Hepatic stellate cell (primary cell): ENCODE measurements around the gene NPTN.

Experiments
- DNase-seq: peaks from one replicate; pipeline ENCODE4 v3.0.0; 2011; ENCODE audit warnings: low spot score

NPTN gene

GRCh38 chr15:73631915-73632669 is 1.1 kb downstream of the NPTN start:
- DNase-seq = peak; percentile 60

- DNase-seq = peak; percentile 14
Observed at GRCh38 chr15:73630921-73631362, 2.2 kb downstream of the NPTN start.

GRCh38 chr15:73629798-73630429 is 3.3 kb downstream of the NPTN start:
- DNase-seq = no peak

DNA sequence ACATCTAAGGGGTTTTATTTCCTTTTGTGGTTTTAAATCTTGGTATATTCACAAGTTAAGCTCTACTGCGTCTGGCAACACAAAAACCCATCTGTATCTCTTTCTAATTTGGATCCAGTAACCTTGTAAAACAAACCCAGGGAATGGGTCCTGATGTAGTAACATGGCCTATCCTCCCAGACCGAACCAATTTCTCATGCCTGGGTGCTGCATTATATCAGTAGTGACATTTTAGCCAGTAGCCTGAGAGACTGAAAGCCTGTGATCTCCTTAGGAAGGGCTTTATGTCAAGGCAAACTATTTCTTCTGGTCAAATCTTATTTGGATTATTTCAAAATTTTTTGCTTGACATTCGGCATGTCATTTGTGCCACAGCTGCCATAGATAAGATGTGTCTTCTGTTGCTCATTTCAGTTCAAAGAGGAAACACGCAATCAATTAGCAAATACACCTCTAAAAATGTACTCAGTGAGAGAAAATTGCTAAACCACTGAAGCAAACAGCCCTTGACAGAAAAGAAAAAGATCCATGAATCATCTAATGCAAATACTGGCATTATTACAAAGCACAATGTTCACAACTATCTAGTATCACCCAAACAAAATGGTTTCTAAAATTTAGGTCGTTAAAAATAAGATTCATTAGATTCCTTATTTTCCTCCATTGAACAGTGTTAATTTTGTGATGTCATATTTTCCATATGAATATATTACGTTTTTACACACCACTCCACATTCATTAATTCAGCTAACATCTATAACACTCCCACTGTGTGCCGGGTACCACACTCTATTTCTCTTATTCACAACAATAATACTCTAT is 4.0 kb downstream of the NPTN start:
- no peak for DNase-seq

GRCh38 chr15:73628102-73628501 is 5.1 kb downstream of the NPTN start:
- no peak for DNase-seq

DNA sequence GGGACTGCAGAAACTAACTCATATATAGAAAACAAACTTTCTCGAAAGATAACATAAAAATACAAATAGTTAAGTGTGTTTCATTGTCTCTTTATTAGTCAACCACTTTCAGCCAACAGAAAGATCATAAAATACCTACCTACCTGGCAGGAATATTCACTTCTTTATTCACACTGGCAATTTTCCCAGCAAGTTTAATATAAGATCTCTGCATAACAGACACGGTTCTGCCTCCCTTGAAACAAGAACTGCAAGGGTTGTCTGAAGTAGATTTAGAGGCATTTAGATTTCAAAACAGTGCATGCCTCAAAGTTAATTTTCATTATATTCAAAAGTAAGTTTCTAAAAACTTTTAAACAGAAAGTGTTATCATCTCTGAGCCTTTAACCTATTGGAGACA is 7.1 kb downstream of the NPTN start:
- no peak for DNase-seq

DNA sequence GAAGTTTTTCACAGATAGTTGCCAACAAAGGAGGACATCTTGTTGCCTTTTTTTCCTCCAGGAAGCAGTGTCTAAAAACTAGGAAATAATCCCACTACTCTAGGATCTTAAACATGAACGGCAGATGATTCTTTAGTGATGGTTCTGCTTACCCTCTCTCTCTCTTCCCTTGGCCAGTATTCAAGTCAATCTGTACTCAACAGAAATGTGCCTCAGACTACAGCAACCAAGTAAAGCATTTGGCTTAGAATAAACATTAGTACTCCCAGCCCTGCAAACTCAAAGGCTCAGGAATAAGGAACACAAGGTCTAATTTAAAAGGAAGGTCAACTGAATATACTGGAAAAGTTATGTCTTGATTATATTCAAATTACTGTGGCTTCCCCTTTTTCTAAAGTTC is 8.7 kb downstream of the NPTN start:
- DNase-seq = peak; percentile 19

DNA sequence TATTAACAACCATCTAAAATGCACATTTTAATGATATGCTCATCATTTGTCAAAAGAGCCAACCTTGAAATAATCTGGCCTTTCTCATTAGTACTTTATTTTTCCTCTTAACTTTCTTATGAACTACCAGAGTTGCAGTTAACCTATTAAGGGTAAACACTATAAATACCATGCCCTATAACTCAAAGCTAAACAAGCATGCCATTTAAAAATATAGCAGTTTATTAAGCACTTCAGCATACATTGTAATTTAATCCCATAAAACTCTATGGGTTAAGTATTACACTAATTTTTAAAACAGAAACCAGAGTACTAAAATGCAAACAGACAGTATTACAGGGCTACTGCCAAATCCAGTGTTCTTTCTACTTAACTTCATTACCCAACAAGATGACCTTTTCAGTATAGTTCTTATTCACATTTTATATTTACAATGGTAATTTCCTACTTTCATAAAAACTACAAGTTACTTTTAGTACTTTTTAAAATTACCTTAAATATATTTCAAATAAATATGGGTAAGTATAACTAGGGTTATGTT is 11.8 kb downstream of the NPTN start:
- DNase-seq = no peak

DNA sequence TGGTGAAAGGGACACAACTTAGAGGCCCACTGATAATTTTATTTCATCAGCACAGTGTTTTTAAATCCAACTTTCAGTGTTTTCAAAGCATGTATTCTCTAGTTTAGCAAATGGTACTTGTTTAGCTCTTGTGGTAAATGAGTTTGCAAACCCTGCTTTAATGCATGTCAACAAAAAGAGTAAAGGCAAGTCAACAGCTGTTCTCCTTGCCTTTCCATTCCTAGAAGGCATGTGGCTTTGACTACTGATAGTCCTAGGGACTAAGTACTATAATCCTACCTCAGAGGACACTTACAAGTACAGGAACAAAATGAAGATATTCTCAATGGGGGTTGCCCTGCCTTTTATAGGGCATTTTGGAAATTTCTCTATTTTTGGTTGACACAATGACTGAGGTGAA is 13.1 kb downstream of the NPTN start:
- no peak for DNase-seq

DNA sequence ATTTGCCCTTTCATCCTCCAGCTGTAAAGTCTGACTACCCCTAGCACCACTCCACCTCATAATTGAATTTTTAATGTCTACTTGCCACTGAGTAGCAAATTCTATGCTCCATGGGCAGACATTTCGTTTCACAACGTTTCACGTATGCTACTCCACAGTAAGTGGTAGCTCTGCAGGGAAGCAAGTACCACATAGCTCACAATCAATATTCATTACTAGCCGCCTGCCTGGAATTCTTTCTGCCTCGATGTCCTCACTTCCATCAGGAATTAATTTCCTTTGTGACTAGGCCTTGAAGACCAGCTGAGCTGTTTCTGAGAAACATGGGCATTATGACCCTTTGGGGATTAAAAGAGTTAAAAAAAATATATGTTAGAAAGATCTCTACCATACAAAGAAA is 15.3 kb downstream of the NPTN start:
- no peak for DNase-seq

GRCh38 chr15:73617301-73617831 is 15.8 kb downstream of the NPTN start:
- DNase-seq = no peak

DNA sequence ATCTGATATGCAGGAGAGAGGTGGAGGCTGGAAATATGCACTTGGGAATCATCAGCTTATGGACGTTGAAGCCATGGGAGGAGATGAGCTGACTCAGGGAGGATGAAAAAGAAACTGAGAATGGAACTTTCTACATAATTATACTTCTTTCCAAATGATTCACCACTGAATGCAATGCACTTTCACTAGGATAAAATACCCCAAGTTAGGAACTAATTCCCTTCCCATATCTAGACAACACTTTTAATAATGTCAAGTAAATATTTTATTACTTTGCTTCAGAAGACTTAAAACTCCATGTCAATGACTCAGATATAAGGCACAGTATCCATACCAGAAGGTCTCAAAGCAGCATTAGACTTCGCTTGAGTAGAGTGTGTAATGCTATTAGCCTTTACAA is 24.2 kb downstream of the NPTN start:
- peak; percentile 57 for DNase-seq

- no peak for DNase-seq
Observed at GRCh38 chr15:73608475-73608874, 24.7 kb downstream of the NPTN start.

DNA sequence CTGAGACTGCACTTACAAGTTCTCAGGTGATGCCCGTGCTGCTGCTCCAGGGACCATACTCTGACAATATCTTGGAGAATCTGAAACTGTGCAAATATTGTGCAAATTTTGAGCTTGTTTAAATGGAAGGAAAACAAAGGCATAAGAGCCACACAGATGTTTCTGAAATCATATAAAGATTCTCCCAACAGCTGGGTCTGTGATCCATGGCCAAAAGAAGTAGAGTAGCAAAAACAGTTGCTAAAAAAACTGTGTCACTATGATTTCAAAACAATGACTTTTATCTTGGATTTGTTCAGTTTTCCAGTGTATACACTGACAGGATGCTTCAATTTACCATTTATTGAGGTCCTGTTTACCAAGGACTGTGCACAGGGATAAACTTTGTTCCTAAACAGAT is 25.3 kb downstream of the NPTN start:
- DNase-seq = no peak

GRCh38 chr15:73607405-73607804 is 25.8 kb downstream of the NPTN start:
- no peak for DNase-seq

DNA sequence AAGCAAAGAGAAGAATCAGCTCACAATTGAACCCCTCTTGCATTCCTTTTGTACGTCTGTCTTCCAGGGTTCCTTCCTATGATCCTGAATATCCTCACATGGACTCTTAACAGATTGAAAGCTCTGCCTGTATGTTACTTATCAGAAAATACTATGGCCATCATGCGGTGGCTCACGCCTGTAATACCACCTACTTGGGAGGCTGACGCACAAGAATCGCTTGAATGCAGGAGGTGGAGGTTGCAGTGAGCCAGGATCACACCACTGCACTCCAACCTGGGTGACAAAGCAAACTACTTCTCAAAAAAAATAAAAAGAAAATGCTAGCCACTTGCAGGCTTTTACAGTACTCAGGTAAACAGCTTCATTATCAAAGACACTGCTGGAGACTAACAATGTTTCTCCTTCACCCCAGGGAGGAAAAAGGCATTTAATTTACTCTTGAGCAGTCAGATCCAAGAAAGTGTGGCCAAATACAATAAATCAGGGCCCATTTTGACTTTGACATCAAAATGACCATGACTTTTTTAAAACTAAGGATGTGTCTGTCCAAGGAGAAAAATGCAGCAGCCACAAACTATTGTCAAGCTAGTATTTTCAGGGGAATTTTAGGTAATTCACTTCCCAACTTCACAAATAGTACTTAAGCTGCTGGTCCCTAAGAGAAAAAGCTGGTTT is 27.3 kb downstream of the NPTN start:
- no peak for DNase-seq

GRCh38 chr15:73604477-73604876 is 28.7 kb downstream of the NPTN start:
- no peak for DNase-seq

DNA sequence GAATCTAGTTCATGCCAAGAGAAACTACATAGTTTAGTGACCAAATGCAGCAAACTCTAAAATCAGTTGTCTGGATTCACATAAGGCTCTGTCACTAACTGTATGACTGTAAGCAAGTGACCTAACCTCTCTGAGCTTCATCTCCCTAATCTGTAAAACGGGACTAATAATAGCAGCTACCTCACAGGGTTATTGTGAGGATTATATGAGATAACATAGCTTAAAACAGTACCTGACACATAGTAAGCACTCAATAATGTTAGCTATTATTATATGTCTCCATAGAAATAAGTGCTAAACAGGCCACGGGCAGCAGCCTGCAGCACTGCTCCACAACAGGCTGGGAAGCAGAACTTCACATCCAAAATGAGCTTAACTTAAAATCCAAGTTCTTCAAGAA is 30.2 kb downstream of the NPTN start:
- no peak for DNase-seq

DNA sequence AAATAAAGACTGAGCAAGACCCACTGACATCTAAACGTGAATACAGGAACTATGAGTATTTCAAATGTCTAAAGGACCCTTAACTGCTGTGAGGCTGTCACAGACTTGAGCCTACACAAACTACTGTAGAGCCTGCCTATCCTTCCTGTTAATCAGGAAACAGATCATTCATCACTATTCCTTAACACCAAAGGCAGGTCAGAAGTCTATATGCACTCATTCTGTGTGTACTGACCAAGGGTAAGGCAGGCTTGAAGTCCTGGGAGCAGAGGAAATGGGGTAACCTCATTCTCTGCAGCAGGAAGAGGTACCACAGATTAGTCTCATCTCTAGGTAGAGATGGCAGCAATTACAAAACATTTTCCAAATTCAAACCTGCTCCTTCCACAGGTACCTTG is 30.7 kb downstream of the NPTN start:
- DNase-seq = no peak

DNA sequence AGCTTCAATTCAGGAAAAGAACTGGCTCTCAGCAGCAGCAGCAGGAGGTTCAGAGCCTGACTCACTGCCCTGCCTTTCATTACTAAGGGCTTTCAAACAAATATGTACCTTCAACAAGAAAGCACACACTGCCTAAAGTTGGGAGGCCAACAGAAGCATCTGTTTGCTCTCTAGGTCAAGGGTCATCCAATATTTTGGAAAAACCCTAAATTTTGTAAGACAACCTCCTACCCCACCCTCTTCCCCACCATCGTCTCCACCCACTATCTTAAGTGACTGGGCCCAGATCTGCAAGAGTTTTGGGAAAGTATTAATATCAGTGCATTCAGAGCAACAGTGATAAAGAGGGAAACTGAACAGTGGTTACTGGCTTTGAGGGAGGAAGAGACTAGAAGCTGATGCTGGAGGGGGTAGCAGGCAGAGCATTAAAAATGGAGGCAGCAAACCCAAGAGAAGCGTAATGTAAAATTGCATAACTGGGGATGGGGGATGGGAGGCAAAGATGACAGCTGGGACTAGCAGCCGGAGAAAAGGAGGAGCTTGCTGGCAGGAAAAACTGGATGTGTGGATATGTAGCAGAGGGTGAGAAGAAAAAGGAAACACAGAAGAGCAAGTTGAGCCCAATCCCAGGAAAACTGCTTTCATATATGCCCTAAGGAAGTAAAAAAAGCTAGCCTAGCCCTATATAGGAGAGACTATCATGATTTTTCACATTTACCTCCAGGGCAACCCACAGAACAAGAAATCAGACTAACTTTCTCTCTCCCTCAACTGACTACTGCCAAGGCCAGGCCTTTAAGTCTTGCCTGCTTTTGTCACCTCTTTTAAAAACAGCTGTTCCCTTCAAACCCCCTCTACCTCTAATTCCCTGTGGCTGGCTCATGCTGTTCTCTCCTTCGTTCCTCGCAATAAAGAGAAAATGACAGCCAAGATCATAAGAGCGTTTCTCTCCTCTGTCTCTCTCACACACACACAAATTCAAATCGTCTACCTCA is 31.4 kb downstream of the NPTN start:
- peak; percentile 29 for DNase-seq
